Caco-2 (cell line): ENCODE results near the gene CCM2. TPM values are rescaled to one million over a fixed set of nuclear protein-coding genes. Genes with fewer than 3 reads are reported as not detected.

Experiments
- BruUV-seq: library from RNA; stranded (reverse); fragments of 400-500 nt; replicated peaks from 2 replicates; lab custom pipeline; 2021; lab: Mats Ljungman, UMichigan
- CTCF ChIA-PET: fragments of 300-600 bp; sonication (Branson Sonifier 250); formaldehyde crosslinking; loops from one replicate; lab custom pipeline; 2022; ENCODE audit warnings: antibody characterized with exemption; lab: Charles Lee
- POLR2A ChIA-PET: fragments of 300-600 bp; sonication (Branson Sonifier 250); formaldehyde crosslinking; loops from one replicate; lab custom pipeline; 2022; ENCODE audit warnings: antibody characterized with exemption; lab: Charles Lee
- DNase-seq, 2 experiments: peaks; one replicate each; pipeline versions ENCODE4 v3.0.0 to v3.0.0-alpha.2; 2020 to 2022
- H3K27me3 ChIP-seq: replicated peaks from 2 replicates; pipeline ENCODE4 v1.6.0; 2011; ENCODE audit warnings: low read length; ENCODE audit not compliant: control insufficient read depth, insufficient read depth
- H3K36me3 ChIP-seq: 2 replicates; pipeline ENCODE4 v1.5.1; 2011; ENCODE audit warnings: low read length; ENCODE audit not compliant: control insufficient read depth, insufficient read depth
- H3K4me1 ChIP-seq: fragments of 250-450 bp; sonication (Bioruptor Pico); 2 replicates; pipeline ENCODE4 v1.5.1; 2020; ENCODE audit warnings: mild to moderate bottlenecking
- H3K4me3 ChIP-seq: 2 replicates; pipeline ENCODE4 v1.5.1; 2011; ENCODE audit warnings: low read depth, mild to moderate bottlenecking, control low read depth, low read length
- H3K9me3 ChIP-seq: fragments of 250-450 bp; sonication (Bioruptor Pico); 2 replicates; pipeline ENCODE4 v1.5.1; 2020; ENCODE audit warnings: mild to moderate bottlenecking, moderate library complexity
- H3K27ac Mint-ChIP-seq: one replicate; pipeline ENCODE4 v1.8.0; 2022; ENCODE audit warnings: mixed read lengths; ENCODE audit not compliant: unreplicated experiment
- H3K27me3 Mint-ChIP-seq: one replicate; pipeline ENCODE4 v1.8.0; 2022; ENCODE audit warnings: mixed read lengths; ENCODE audit not compliant: insufficient read depth, unreplicated experiment
- H3K36me3 Mint-ChIP-seq: one replicate; pipeline ENCODE4 v1.8.0; 2022; ENCODE audit warnings: mild to moderate bottlenecking, mixed read lengths; ENCODE audit not compliant: insufficient read depth, unreplicated experiment
- H3K4me1 Mint-ChIP-seq: one replicate; pipeline ENCODE4 v1.8.0; 2022; ENCODE audit warnings: low read depth, mixed read lengths; ENCODE audit not compliant: unreplicated experiment
- H3K4me3 Mint-ChIP-seq: one replicate; pipeline ENCODE4 v1.8.0; 2022; ENCODE audit warnings: mild to moderate bottlenecking, moderate library complexity, mixed read lengths; ENCODE audit not compliant: unreplicated experiment
- H3K9me3 Mint-ChIP-seq: one replicate; pipeline ENCODE4 v1.8.0; 2022; ENCODE audit warnings: mixed read lengths; ENCODE audit not compliant: unreplicated experiment
- CTCF ChIP-seq, 2 experiments: fragments of 200-600 bp in 1 of 2; IDR thresholded peaks; 1 replicate in 1 of 2; 2 replicates in 1 of 2; pipeline versions ENCODE4 v1.5.1 to v1.8.0; 2011 to 2022; ENCODE audit warnings: antibody characterized with exemption in 1 of 2, control low read depth in 1 of 2, inconsistent platforms in 1 of 2, low read depth in 1 of 2, low read length in 1 of 2, mild to moderate bottlenecking in 1 of 2, moderate library complexity in 1 of 2; ENCODE audit not compliant: insufficient read depth in 1 of 2, severe bottlenecking in 1 of 2, unreplicated experiment in 1 of 2
- intact Hi-C: fragments of 100-400 bp; cut with micrococcal nuclease; formaldehyde crosslinking; loops from one replicate; pipeline ENCODE4 v1.10.0; 2022; ENCODE audit not compliant: unreplicated experiment
- total RNA-seq: library from RNA; stranded (reverse); gene quantifications from 2 replicates; pipeline ENCODE4 v1.2.3, GENCODE V29; 2022

Gene CCM2
- total RNA-seq, 1 experiment from 2014 or later, result 28.2 TPM

GRCh38 chr7:44965937-44966730 lies 33.9 kb upstream of the CCM2 start:
- Histone ChIP-seq H3K4me3 (no peak overlapping the region), H3K9me3 (no peaks in the 10 kb centered on the region), H3K36me3 (no peaks in the 10 kb centered on the region), H3K4me1 (no peaks in the 10 kb centered on the region), H3K27me3 (no peaks in the 10 kb centered on the region)
- no peaks in the 10 kb centered on the region for H3K36me3 Mint-ChIP-seq
- ChIA-PET CTCF (interaction anchor here (0.6 kb wide), 2 partner anchors 34 to 642 kb away, joined by 6 to 7 read pairs; no protein-coding TSS in a partner anchor), POLR2A (interaction anchor here (0.5 kb wide), 1 partner anchor 963 kb away, joined by 4 read pairs; no protein-coding TSS in a partner anchor)
- peak in 1 of 2 experiments; percentile 38 for DNase-seq
- intact Hi-C loops, result no loop called here
- TF ChIP-seq CTCF (IDR thresholded peaks at IDR 0.05; ENCODE audit: insufficient read depth in 1 of 2, low read depth in 1 of 2, low read length in 1 of 2, severe bottlenecking in 1 of 2, unreplicated experiment in 1 of 2), result no peak
- no peaks in the 10 kb centered on the region for H3K9me3 Mint-ChIP-seq
- H3K27ac Mint-ChIP-seq, result no peak overlapping the region
- no TSS peak for BruUV-seq
- H3K4me1 Mint-ChIP-seq, result no peaks in the 10 kb centered on the region
- H3K27me3 Mint-ChIP-seq, result no peaks in the 10 kb centered on the region
- H3K4me3 Mint-ChIP-seq, result no peak overlapping the region

- Histone ChIP-seq H3K27me3 (no peaks in the 10 kb centered on the region), H3K4me1 (no peaks in the 10 kb centered on the region), H3K9me3 (no peaks in the 10 kb centered on the region), H3K4me3 (no peak overlapping the region), H3K36me3 (no peaks in the 10 kb centered on the region)
- no TSS peak for BruUV-seq
- no peaks in the 10 kb centered on the region for H3K9me3 Mint-ChIP-seq
- CTCF ChIA-PET, result no interaction called here
- TF ChIP-seq CTCF (IDR thresholded peaks at IDR 0.05; ENCODE audit: insufficient read depth in 1 of 2, low read depth in 1 of 2, low read length in 1 of 2, severe bottlenecking in 1 of 2, unreplicated experiment in 1 of 2), result no peak
- no peaks in the 10 kb centered on the region for H3K27me3 Mint-ChIP-seq
- DNase-seq, result peak in 1 of 2 experiments; percentile 26
- POLR2A ChIA-PET, result no interaction called here
- no peak overlapping the region for H3K27ac Mint-ChIP-seq
- no peak overlapping the region for H3K4me3 Mint-ChIP-seq
- no peaks in the 10 kb centered on the region for H3K36me3 Mint-ChIP-seq
- no peaks in the 10 kb centered on the region for H3K4me1 Mint-ChIP-seq
- intact Hi-C loops, result no loop called here
Measured at GRCh38 chr7:44966731-44967538, 33.1 kb upstream of the CCM2 start.
